GM21619 (cell line): ENCODE data around the gene PSD4.

Experiments used
- ATAC-seq: cut with Tn5 transposase; IDR thresholded peaks from one replicate; pipeline ENCODE4 v1.9.1; 2021; ENCODE audit not compliant: unreplicated experiment

The PSD4 gene

DNA sequence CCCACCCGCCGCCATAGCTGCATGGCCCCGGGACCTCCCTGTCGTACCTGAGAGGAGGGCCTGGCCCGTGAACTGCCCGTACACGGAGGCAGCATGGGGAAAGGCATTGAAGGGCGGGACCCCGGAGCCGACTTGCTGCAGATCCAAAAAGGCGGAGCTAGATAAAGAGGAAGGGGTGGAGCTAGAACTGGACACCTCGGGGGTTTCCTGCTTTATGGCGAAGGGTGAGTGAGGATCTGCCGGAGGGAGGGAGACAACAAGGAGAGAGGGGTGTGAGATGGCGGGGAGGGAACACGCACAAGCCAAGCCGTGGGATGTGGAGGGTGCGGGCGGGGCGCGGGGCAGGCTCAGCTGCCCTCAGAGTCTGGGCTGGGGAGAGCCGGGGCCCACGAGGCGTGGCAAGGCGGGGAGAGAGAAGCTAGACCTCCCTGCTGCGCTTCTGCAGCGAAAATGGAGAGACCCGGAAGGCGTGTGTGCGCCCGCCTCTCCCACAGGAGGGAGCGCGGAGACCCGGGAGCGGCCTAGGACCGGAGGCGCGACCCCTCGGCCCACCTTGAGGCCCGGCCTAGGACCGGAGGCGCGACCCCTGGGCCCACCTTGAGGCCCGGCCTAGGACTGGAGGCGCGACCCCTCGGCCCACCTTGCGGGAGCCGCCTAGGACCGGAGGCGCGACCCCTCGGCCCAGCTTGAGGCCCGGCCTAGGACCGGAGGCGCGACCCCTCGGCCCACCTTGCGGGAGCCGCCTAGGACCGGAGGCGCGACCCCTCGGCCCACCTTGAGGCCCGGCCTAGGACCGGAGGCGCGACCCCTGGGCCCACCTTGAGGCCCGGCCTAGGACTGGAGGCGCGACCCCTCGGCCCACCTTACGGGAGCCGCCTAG is 61.8 kb downstream of the PSD4 start:
- peak; percentile 82 for ATAC-seq

DNA sequence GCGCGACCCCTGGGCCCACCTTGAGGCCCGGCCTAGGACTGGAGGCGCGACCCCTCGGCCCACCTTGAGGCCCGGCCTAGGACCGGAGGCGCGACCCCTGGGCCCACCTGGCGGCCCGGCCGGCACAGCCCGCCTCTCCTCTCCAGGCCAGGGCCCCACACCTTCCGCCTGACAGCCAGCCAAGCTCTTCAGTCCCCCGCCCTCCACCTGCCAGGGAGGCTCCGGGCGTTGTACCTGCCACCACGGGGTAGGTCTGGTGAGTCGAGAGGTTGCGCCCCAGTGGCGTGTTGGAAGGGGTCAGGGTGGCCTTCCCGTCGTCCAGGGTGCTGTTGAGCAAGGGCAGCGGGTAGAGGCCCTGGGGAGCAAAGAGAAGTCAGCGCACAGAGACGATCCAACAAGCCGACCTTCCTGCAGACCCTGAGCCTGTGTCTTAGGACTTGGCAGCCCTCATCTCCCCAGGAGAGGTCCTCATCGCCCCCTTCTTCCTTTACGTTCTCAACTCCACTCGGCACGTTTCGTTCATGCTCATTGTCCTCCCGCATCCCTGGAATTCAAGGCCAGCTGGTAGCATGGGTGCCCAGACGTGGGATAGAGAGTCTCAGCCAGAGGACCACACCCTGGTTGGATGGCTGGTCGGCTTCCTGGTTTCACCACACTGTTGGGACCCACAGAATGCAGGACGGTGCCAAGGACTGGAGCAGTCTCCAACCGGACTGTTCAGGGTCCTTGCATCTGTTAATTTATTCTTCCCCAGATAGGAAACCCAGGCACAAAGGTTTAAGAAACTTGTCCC is 62.8 kb downstream of the PSD4 start:
- no peak for ATAC-seq

GRCh38 chr2:113237604-113238160 is 63.9 kb downstream of the PSD4 start:
- ATAC-seq, result no peak

- no peak for ATAC-seq
Measured at GRCh38 chr2:113238871-113239839, 65.4 kb downstream of the PSD4 start.

GRCh38 chr2:113240150-113240914 is 66.6 kb downstream of the PSD4 start:
- ATAC-seq, result no peak

GRCh38 chr2:113240915-113241911 is 67.4 kb downstream of the PSD4 start:
- no peak for ATAC-seq

DNA sequence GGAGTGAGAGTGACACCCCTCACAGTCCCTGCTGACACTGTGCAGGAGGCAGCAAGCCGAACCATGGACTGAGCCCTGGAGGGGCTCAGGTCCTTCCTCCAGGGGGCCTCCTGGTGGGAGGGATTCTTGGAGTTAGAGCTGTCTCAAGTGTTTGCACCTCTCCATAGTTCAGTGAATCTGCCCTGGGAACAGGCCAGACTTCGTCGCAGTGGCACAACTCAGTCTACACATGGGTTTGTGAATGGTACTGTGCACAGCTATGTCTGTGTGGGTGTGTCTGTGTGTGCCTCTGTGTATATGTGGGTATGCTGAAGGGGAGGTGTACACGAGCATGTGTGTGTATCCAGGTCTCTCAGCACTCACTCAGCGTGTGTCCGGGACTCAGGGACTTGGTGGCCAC is 68.6 kb downstream of the PSD4 start:
- no peak for ATAC-seq

GRCh38 chr2:113245276-113245711 is 71.5 kb downstream of the PSD4 start:
- ATAC-seq, result no peak

DNA sequence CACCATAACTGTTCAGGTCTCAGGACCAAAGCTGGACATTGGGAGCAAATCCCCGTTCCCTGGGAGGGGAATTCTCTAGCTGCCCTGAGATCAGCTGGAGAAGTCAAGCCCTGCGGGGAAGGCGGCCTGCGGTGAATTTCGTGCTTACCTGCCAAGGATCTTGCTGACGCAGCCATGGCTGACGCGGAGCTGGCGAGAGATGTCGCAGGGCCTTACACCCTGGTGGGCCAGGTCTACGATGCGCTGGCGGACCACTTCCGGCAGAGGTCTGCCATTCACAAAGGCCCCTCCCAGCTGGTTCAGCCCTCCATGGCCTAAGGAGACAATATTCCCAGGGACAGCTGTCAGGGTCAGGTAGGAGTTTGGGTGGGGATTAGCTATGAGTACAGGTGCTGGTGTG is 72.8 kb downstream of the PSD4 start:
- no peak for ATAC-seq

DNA sequence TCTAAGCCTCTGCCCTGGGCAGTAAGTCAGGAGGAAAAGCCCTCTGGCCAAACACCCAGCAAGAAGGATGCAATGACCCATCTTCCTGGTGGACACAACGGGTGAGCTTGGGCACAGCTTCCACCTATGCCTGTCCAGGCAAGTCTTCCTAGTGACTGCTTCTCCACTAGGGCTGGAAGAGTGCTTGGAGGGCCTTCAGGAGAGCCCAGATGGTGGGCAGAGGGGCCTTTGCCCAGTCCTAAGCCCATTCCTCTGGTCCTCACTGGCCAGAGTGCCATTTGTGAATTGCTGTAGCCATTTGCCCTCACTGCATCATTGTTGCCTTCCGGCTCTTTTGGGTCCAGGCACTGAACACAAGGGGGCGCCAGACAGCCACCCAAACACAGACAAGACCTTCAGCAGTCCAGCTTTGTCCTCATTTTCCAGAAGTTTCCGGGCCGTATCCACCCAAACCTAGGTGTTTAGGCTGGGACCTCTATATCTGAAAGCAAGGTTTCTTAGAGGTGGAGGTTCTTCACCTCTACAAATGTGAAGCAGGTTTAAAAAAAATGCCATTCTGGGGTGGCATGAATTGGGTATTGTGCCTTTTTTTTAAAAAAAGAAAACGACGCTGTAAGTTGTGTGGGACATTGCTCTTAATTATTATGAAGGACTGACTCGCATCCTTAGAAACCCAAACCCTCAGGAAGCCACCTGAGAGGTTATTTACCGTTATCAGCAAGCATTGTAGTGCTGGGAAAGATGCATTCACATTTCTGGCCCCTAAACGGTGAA is 75.4 kb downstream of the PSD4 start:
- ATAC-seq, result no peak

- no peak for ATAC-seq
Measured at GRCh38 chr2:113251118-113251517, 77.3 kb downstream of the PSD4 start.

DNA sequence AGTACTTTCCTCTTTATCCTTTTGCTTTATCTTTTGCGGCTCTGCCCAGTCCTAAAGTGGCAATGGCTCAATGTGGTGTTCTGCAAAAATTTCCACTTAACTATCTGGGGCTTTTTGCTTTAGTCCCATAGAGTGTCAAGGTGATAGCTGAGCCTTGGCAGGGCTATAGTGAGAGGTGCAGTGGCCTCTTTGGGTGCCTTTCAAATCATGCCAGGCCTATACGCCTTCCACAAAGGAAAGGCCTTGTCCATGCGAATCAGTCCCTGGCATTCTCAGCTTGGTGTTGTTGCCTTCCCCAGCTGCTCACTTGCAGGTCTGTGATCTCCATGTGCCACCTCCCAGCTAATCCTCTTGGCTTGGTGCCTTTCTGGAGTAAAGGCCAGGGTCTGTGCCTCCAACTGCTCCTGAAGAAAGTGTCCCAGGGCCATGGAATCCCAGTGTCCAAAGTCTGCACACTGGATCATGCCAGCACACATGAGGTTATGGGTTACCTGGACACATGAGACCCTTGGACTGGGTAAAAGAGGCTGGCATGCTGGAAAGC is 78.3 kb downstream of the PSD4 start:
- no peak for ATAC-seq

GRCh38 chr2:113253453-113253852 is 79.7 kb downstream of the PSD4 start:
- ATAC-seq, result no peak

DNA sequence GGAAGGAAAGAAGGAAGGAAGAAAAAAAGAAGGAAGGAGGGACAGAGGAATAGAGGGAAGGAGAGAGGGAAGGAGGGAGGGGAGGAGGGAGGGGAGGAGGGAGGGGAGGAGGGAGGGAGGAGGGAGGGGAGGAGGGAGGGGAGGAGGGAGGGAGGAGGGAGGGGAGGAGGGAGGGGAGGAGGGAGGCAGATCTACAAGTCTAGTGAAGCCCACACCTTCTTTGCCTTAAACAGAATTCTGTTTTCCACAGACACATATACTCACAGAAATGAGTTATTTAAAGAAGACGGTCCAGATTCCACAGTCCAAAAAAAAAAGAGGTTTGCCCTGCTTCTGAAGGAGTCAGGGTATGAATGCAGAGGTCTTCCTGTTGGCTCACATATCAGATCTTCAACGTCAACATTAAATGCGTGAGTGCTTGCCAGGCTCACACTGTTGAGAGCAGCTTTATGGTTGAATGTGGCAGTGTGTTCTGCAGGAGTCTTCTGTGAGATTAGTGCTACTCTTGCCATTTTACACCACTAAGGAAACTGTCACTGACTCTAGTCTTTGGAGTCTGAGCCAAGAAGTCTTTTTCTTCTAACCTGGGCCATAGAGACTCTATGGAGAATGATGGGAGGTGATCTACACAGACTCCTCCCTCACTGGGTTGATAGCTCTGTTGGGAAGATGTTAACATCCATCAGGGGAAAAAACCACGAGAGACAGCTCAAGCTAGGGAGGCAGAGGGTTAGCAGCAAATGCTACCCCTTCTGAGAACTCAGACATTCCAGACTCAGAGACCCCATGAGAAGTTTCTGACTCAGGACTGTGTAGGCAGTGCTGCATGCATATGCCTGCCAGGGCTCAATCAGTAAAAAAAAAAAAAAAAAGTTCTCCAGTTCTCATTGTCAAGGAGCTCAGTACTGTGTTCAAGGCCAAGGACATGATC is 81.6 kb downstream of the PSD4 start:
- no peak for ATAC-seq

DNA sequence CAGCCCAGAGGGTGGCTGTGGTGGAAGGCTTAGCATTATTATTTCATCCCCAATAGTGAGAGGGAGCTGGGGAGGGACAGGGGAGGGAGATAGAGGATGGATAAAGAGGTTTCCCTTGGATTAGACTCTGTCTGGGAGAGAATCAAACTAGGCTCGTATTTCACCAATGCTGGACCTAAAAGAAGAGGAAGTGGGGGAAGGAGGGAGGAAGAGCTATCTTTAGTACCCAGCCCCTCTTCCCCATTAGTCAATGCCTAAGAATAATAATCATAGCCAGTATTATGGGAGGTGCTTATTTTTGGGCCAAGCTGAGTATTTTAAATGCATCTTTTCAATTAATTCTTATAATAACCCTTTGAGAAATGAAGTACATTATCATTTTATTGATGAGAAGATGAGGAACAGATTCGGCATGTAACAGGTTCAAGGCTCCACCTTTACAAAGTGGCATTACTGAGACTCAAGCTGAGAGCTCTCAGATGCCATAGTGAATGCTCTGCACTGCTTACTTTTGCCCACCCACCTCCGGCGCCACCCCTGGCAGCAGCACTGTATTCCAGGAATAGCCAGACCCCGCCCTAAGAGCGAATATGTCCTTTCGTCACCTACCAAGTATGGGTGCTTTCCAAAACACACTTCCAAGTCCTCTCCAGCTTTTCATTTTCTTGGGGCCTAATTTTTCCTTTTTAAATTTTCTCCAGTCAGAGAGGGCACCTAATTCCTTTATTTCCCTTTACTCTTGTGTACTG is 83.9 kb downstream of the PSD4 start:
- no peak for ATAC-seq
